GM12873 (cell line): ENCODE results near the gene CXXC5.

Source experiments
- CTCF ChIP-seq: IDR thresholded peaks from 2 replicates; pipeline ENCODE4 v1.5.1; 2012; ENCODE audit warnings: low read depth, mild to moderate bottlenecking, moderate library complexity, low read length, control low read depth; ENCODE audit not compliant: insufficient read depth; ENCODE audit errors: missing control alignments

The CXXC5 gene

GRCh38 chr5:139662617-139663016 is 14.5 kb downstream of the CXXC5 start:
- no peak for TF ChIP-seq CTCF

- no peak for TF ChIP-seq CTCF
These were observed 15.3 kb downstream of the CXXC5 start for GRCh38 chr5:139663207-139664085.

GRCh38 chr5:139664086-139664693 is 16.0 kb downstream of the CXXC5 start:
- TF ChIP-seq CTCF = no peak

- TF ChIP-seq CTCF = no peak
These were observed 16.7 kb downstream of the CXXC5 start for GRCh38 chr5:139664727-139665351.

GRCh38 chr5:139665626-139666025 is 17.5 kb downstream of the CXXC5 start:
- no peak for TF ChIP-seq CTCF

GRCh38 chr5:139666551-139666950 is 18.4 kb downstream of the CXXC5 start:
- no peak for TF ChIP-seq CTCF

- no peak for TF ChIP-seq CTCF
These were observed 19.0 kb downstream of the CXXC5 start for GRCh38 chr5:139667001-139667729.
